GM19438 (cell line): ENCODE data around the gene SAMD14.

Experiments
- ATAC-seq: cut with Tn5 transposase; IDR thresholded peaks from one replicate; pipeline ENCODE4 v1.9.1; 2021; ENCODE audit warnings: low read depth; ENCODE audit not compliant: unreplicated experiment

SAMD14 gene

GRCh38 chr17:50129728-50130558 lies at the start of gene SAMD14:
TSS of gene SAMD14 (minus strand) at chr17:50130160. CDS start at chr17:50124959, 5,201 bp downstream.
- ATAC-seq, result no peak

DNA sequence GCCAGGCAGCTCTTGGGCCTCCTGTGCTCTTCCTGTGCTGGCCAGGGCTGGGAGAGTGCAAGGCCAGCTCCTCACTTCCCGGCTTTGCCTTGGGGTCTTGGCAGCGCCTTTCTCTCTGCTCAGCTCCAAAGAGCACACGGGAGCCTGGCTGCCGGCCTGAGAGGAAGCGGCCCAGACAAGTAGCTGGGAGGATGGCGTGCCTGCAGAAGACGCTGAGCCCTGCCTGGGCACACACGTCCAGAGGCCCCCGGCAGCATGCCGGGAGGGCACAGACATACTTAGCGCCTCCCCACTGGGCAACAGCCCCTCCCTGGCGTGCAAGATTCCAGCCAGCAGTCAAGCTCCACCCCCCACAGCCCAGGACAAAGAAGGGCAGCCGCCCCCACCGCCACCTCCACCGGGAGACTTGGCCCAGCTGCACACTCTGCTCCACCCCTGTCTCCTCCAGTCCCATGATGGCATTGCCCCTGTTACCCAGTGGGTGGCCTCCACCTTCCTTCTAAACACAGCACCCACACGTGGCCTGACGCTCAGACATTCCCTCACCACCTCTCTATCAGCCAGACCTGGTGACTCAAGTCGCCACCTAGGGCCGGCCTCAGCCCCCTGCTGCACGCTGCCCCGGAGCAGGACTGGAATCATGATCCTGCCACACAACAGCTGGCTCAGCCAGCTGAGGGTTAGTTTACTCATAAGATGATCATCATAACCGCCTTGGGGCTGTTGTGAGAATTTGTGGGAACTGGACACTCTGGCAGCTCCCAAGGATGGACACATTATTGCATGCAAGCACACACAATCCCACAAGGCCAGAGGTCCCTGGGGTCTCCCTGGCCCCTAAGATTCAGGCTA lies 48.2 kb upstream of the SAMD14 start:
- ATAC-seq, result peak; percentile 60

DNA sequence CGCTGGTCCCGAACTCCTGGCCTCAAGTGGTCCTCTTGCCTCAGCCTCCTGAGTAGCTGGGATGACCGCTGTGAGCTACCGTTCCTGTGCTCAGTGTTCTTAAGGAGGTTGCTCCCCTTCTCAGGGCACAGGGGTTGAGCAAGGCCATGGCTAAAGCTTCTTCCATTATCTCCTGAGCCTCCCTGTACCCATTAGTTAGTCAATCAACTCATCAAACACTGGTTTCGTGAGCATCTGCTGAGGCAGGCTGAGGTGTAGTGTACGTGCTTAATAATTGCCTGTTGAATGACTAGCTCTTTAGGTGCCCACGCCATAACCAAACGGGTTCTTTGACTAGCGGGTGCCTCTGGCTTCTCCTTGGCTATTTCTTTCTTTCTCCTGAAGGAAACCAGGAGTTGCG lies 47.5 kb upstream of the SAMD14 start:
- ATAC-seq, result no peak

DNA sequence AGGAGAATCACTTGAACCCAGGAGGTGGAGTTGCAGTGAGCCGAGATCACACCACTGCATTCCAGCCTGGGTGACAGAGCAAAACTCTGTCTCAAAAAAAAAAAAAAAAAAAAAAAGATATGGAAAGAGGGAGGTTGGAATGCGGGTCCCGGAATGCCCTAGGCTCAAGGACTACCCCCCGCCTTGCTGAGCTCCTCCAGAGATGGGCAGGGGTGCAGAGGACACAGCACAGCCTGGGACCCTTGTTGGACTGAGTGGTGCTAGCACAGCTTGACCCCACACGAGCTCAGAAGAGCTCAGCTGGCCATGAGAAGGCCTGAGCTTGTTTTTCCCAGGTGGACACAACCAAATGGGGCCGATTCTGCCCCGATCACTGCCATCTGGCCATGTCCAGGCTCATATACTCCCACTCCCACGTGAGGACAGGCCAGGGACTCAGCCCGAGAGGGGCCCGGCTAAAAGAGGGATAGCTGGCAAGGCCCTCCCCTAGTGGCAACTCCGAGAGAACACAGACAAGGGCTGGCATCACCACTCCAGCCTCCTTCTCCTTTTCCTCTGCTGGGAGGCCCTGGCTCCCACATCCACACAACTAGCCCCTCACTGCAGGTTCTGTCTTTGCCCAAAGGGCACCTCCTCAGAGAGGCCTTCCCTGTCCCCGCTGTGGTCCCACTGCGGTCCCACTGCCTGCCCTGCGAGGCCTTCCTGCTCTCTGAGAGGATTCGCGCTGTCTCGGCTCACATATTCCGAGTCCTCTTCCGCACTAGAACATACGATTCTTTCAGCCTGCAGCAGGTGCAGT lies 46.8 kb upstream of the SAMD14 start:
- ATAC-seq, result no peak

DNA sequence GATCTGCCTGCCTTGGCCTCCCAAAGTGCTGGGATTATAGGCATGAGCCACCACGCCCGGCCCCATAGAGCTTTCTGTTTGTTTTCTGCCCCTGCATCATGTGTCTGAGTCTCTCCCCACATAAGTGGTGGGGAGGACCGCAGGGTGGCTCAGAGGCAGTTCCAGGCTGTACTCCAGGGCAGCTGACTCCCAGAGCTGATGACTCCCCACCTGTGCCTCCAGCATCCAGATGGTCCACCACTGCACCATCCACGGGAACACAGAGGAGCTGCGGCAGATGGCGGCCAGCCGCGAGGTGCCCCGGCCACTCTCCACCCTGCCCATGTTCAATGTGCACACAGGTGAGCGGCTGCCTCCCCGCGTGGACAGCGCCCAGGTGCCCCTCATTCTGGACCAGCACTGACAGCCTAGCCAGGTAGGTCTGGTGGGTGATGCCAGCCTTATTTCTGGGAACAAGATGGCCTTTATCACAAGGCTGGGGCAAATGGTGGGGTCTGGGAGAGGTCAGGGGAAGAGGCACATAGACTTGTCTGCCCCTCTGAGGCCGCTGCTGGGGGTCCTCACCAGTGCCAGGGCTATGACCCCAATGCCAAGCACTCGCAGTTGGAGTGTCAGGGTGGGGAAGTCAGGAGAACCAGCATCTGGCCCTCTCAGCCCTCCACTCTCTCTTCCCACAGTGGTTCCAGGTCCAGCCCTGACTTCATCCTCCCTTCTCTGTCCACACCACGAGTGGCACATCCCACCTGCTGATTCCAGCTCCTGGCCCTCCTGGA lies 45.3 kb upstream of the SAMD14 start:
- no peak for ATAC-seq

GRCh38 chr17:50174444-50174843 lies 44.5 kb upstream of the SAMD14 start:
- no peak for ATAC-seq

DNA sequence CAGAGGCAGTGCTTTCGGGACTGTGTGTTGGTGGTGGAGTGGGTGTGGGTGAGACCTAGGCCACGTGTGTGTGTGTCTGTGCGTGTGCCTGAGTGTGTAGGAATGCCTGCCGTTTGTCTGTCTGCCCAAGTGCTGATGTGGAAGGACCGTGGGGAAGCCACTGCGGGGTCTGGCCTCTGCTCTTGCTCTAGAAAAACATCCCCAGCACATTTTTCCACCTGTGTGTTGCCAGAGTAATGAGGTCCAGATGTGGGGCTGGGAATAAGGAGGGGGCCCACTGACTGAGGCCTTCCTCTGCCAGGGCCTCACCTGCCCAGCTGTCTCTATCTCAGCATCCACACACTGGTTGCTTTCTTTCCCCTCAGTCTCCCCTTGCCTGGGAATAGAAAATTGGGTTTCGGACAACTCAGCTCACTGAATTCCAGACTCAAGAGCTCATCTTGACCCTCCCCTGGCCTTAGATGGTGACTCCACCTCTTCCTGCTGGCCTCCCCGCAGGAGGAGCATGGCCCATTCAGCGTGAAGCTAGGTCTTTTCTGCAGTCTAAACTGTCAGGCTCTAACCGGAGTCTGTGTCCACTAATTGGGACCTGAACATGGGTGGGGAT lies 43.5 kb upstream of the SAMD14 start:
- no peak for ATAC-seq

DNA sequence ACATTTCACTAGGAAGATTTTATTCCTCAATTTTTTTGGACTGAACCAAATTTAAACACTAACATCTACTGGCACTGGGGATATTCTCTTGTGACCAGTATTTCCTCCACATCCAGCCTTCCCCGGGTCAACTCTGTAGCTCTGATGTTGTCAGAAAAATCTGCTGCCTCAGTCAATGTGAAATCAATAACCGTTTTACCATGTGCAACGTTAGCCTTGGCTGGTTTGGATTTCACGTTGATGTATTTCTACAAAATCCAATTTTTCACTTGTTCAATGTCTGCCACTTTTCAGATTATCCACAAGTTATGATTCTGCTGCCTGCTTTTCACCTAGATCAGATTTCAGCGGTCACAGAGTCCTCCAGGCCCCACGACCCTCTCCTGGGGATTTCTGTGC lies 43.0 kb upstream of the SAMD14 start:
- no peak for ATAC-seq

DNA sequence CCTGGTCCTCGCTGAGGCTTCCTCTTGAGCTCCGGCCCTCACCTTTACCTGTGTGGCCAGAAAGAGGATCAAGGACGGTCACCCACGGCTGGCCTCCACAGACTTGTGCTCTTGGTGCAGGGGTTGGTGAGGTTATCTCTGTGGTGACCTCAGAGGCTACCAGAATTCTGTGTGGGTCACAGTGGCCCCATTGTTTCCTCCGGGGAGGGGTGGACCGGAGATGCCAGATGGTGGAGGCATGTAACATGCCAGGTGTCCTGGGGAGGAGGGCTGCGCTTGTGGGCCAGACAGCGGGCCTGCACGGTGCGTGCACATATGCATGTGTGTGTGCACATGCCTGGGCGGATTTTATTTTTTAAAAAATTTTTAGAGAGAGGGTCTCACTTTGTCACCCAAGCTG lies 42.2 kb upstream of the SAMD14 start:
- ATAC-seq, result no peak

DNA sequence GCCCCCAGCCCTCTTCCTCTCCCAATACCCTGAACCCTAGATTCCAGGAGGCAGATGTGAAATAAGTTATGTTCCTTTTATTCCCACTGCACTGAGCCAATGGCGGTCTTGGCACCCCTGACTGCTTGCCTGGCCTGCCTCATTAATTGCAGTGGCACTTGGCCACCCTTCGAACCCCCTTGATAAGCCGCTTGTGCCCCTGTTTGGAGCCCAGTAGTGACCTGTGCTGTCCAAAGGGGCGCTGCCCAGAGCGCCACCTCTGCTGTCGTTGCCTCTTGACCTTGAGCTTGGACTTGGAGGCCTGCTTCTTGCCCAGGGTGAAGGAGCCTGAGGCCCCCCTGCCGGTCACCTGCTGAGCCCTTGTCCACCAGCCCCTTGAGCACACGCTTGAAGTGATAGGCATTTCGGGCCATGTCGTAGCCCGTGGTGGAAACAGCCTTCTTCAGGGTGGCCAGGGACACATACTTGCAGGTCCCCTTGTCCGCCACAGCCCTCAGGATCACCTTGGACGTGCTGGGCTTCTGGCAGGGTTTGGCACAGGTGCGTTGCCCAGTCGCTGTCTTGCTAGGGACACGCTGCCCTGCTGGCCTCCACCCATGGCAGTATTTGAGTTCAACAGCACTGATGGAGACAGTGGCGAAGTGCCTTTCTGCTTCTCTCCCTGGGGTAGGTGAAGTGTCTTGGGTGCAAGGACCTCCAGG lies 41.6 kb upstream of the SAMD14 start:
- no peak for ATAC-seq

GRCh38 chr17:50170662-50171370 lies 40.9 kb upstream of the SAMD14 start:
- no peak for ATAC-seq

- no peak for ATAC-seq
Observed at GRCh38 chr17:50169881-50170459, 40.0 kb upstream of the SAMD14 start.

DNA sequence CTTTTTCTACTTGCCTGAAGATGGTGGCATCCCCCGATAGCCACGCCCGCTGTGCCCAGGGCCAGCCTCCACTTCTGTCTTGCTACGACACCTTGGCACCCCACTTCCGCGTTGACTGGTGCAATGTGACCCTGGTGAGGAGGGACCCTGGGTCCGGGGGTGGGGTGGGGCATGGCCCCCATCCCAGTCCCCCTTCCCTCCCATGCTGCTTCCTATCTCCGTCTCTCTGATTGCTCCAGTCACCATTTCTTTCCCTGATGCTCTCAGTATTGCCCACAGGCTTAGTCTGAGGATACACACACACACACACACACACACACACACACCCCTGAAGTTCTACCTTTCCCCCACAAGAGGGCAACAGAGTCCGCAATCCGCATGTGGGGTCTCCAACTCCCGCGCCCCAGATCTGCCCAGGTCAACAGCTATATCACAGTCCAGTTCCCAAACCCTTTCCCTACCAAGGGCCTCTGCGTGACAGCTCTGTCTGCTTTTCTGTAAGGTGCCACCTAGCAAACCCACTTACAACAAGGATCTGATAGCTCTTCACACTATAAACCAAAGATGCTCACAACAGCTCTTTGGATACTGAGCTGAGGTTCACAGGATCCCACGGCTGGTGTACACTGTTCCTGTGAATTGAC lies 39.3 kb upstream of the SAMD14 start:
- no peak for ATAC-seq

DNA sequence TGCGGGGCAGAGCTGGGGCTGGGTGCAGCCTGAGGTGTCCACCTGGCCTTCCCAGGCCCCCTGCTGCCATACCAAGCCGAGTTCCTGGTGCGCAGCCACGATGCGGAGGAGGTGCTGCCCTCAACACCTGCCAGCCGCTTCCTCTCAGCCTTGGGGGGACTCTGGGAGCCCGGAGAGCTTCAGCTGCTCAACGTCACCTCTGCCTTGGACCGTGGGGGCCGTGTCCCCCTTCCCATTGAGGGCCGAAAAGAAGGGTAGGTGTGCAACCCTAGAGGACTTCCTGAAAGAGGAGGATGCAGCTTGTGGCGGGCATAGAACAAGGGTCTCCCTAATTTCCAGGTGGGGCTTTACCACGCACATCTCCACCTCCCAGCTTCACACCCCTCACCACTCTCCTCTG lies 38.4 kb upstream of the SAMD14 start:
- ATAC-seq, result no peak

DNA sequence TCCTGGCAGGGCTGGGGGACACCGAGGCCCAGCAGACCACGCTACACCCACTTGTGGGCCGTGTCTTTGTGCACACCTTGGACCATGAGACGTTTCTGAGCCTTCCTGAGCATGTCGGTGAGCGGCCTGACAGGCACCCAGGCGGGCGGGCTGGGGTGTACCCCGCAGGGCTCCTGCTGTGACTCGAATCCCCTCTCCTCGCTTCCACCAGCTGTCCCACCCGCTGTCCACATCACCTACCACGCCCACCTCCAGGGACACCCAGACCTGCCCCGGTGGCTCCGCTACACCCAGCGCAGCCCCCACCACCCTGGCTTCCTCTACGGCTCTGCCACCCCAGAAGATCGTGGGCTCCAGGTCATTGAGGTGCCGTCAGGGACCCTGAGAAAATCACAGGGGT lies 37.4 kb upstream of the SAMD14 start:
- ATAC-seq, result no peak

- no peak for ATAC-seq
Observed at GRCh38 chr17:50166518-50167181, 36.7 kb upstream of the SAMD14 start.

DNA sequence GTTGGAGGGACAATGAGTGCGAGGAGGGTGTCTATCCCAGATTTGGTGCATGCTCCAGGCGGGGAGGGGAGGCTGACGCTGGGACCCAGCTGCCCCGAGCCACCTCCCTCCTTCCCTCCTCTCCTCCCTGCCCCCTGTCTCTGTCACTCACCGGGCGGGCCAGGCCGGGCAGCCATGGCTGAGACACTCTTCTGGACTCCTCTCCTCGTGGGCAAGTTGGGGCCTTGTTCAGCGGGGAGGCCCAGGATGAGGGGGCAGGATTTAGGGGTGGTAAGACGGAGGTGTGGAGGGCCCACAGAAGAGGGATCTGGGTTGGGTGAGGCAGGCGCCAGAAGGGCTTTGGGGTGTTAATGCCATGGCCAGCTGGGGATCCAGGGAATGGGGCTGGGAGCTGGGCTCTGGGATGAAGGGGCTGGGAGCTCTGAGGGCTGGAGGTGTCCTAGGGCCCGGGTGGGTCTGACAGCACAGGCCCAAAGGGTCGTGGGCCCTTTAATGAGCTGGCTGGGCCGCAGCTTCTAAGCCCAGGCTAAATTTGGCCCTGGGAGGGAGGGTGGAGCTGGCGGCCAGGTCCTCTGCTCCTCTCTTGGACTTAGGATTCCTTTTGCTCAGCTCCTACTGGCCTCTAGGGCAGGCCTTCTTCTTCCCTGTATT lies 36.0 kb upstream of the SAMD14 start, which contains the start of gene SGCA:
Gene SGCA (plus strand): TSS at position 139 of the 651 bp plus-strand sequence. CDS start 36 bp downstream, at position 175.
- ATAC-seq, result no peak
